ENCODE measurements around the gene SLC18B1. TPM values are rescaled to one million over a fixed set of nuclear protein-coding genes. Genes with fewer than 3 reads are reported as not detected.

SLC18B1 gene
- total RNA-seq, 4 donors from 2014 or later: 5.2 to 8.0 (median 7.2) TPM

DNA sequence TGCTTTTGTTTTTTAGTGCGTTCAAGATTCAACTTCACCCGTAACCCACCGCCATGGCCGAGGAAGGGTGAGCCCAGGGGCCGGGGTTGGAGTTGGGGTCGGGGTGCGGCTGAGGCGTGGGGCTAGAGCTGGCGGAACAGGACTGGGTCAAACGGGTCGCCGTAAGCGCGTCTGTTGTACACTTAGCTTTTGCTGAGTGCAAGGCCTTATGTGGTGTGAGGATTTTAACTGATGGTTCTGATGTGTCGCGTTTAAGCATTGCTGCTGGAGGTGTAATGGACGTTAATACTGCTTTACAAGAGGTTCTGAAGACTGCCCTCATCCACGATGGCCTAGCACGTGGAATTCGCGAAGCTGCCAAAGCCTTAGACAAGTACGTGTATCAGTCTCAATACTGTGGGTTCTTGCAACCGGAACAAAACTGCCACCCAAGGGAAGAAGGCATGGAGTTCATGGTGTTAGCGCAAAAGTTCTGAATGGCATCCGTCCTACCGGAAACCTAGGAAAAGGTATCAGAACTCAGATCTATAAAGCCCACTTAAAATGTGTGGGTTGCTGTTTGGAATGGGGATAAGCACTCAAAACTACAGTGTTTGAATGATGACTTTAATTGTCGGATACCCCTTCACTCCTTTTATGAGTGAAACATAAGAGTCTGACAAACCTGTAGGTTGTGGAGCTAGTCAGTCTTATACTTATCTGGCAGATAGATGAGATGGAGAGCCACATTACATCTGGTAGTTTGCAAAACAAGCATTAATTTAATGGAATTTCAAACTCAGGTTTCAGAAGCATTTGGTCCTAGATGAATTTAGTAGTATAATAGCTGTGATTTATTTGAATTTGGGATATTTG, 16.5 kb upstream of the SLC18B1 start:
- intact Hi-C loops (cut with DNase I; ENCODE audit: low total_unique reads): no loop called here
- peak overlapping the region; percentile 77 for H3K4me3 ChIP-seq (ENCODE audit: low read depth, poor library complexity, severe bottlenecking)
- no peak for DNase-seq (ENCODE audit: low spot score in 2 of 2)
- 0 to 1% methylated on average over 24 to 27 of the region's 27 CpGs for WGBS, 2 donors
- no peak for TF ChIP-seq POLR2A (IDR thresholded peaks at IDR 0.05)
- TF ChIP-seq, protein P1, sequence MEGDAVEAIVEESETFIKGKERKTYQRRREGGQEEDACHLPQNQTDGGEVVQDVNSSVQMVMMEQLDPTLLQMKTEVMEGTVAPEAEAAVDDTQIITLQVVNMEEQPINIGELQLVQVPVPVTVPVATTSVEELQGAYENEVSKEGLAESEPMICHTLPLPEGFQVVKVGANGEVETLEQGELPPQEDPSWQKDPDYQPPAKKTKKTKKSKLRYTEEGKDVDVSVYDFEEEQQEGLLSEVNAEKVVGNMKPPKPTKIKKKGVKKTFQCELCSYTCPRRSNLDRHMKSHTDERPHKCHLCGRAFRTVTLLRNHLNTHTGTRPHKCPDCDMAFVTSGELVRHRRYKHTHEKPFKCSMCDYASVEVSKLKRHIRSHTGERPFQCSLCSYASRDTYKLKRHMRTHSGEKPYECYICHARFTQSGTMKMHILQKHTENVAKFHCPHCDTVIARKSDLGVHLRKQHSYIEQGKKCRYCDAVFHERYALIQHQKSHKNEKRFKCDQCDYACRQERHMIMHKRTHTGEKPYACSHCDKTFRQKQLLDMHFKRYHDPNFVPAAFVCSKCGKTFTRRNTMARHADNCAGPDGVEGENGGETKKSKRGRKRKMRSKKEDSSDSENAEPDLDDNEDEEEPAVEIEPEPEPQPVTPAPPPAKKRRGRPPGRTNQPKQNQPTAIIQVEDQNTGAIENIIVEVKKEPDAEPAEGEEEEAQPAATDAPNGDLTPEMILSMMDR (IDR thresholded peaks at IDR 0.05): no peak

DNA sequence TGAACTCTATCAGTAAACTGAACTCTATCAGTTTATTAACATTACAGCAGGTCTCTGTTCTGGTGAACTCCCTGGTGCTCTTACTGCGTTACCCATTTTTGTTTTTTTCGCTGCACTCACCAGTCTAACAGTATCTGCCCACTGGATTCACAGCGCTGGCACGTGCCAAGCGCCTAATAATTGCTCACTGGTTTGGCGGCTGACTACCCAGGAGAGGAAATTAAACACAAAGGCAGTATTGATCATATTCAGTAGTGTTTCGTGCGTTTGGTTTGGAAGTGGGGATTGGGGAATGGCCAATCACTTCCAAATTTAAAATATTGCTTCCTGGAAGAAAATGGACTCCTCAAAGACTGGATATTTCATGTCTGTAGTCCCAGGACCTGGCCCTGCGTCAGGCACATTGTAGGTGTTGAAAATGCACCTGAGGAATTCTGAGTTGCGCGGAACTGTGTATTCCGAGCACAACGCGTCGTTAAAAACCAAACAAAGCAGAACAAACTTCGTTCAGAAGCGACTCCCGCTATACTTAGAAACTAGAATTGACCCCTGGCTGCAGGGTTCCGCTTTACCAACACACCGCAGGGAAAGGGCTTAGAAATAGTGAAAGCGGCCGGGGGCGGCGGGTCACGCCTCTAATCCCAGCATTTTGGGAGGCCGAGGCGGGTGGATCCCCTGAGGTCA, 14.9 kb upstream of the SLC18B1 start:
- intact Hi-C loops (cut with DNase I; ENCODE audit: low total_unique reads): no loop called here
- H3K4me3 ChIP-seq (ENCODE audit: low read depth, poor library complexity, severe bottlenecking): peak overlapping the region; percentile 84
- 0% methylated on average over 27 of the region's 27 CpGs for WGBS, 2 donors
- DNase-seq (ENCODE audit: low spot score in 2 of 2): peak in 1 of 2 donors; percentile 88
- TF ChIP-seq, protein P1 (IDR thresholded peaks at IDR 0.05): no peak
- TF ChIP-seq POLR2A (IDR thresholded peaks at IDR 0.05): no peak

DNA sequence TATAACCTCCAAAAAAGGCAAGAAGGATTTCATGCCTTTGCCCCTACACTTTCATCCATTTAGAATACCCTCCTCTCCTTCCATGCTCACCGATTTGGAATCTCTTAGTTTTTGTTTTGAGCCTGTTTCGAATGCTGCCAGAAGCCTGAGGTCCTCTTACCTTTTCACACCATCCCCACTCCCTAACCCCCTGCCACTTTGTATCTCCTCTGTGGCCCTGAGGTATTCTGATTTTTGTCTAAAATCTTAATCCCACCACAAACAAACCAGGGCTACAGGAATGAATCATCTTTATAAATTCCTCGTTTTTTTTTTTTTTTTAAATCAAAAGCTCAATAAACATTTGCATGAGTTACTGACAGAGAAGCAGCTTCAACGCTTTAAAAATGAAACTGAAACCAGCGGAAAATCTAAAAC, 14.3 kb upstream of the SLC18B1 start:
- intact Hi-C loops (cut with DNase I; ENCODE audit: low total_unique reads): no loop called here
- peak overlapping the region; percentile 84 for H3K4me3 ChIP-seq (ENCODE audit: low read depth, poor library complexity, severe bottlenecking)
- 1% methylated on average over 5 of the region's 5 CpGs for WGBS, 2 donors
- DNase-seq (ENCODE audit: low spot score in 2 of 2): no peak
- no peak for TF ChIP-seq POLR2A (IDR thresholded peaks at IDR 0.05)
- TF ChIP-seq, protein P1 (IDR thresholded peaks at IDR 0.05): no peak

DNA sequence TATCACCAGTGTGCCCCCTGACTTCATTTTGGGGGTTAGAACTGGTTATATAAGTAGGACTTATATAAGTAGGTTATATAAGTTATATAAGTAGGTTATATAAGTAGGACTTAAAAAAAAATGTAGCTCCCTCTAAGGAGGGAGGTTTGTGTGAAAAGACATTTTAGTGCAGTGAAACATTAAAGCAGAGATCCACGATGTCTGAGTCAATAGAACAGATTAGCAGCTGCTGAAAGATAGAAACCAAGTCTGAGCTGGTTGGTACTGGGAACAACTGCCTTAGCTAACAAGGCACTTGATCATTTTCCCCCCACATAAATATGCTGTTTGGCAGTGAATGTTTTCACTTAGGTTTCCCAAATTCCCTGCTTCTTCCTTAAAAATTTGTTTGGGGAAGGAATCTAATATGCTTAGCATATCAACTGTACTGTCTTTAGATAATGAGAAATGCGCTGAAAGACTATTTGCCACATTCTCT, 13.9 kb upstream of the SLC18B1 start:
- H3K4me3 ChIP-seq (ENCODE audit: low read depth, poor library complexity, severe bottlenecking): no peak overlapping the region
- 8 to 9% methylated on average over 2 of the region's 2 CpGs for WGBS, 2 donors
- intact Hi-C loops (cut with DNase I; ENCODE audit: low total_unique reads): no loop called here
- TF ChIP-seq, protein P1 (IDR thresholded peaks at IDR 0.05): no peak
- no peak for DNase-seq (ENCODE audit: low spot score in 2 of 2)

DNA sequence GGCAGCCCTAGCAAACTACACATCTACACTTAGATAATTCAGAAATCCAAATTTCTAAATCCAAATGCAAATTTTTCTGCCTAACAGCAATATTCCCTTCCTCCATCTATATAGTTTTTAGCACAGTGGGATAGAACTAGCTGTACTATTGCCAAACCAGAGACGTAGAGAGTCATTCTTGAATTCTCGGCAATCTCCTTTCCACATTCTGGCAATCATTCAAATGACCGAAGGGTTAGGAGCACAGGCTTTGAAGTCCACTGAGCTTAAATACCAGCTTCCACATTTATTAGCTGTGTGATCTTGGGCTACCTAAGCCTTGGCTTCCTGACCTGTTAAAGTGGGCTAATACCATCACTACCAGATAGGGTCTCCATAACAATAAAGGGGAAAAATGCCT, 12.8 kb upstream of the SLC18B1 start:
- TF ChIP-seq, protein P1 (IDR thresholded peaks at IDR 0.05): no peak
- 57% methylated on average over 3 of the region's 3 CpGs for WGBS, 2 donors
- intact Hi-C loops (cut with DNase I; ENCODE audit: low total_unique reads): no loop called here
- DNase-seq (ENCODE audit: low spot score in 2 of 2): no peak
- H3K4me3 ChIP-seq (ENCODE audit: low read depth, poor library complexity, severe bottlenecking): no peak overlapping the region

All from lower leg skin (tissue), 4 donors.